SU-DHL-6 (cell line): Measurements from ENCODE around the gene UBE2J2.

Source experiments
- H2AFZ ChIP-seq: fragments of 200-600 bp; sonication (generic); 2 replicates; pipeline ENCODE4 v1.6.1; 2014; ENCODE audit warnings: low read depth, mild to moderate bottlenecking, moderate library complexity, mixed read lengths, antibody characterized with exemption, low read length; ENCODE audit not compliant: severe bottlenecking
- H3F3A ChIP-seq: fragments of 200-600 bp; shearing (Covaris generic); 2 replicates; pipeline ENCODE4 v1.6.0; 2016; ENCODE audit warnings: antibody characterized with exemption, mild to moderate bottlenecking; ENCODE audit not compliant: insufficient read depth
- H3K27ac ChIP-seq: fragments of 200-600 bp; sonication (generic); 2 replicates; pipeline ENCODE4 v1.5.1; 2016; ENCODE audit warnings: low read depth, mild to moderate bottlenecking, low read length, moderate library complexity, mixed read lengths
- H3K27me3 ChIP-seq: fragments of 200-600 bp; sonication (generic), shearing (Covaris generic); 2 replicates; pipeline ENCODE4 v1.6.0; 2014; ENCODE audit warnings: mild to moderate bottlenecking, low read length
- H3K36me3 ChIP-seq: fragments of 200-600 bp; sonication (generic); 2 replicates; pipeline ENCODE4 v1.6.1; 2014; ENCODE audit warnings: mild to moderate bottlenecking, low read length, mixed read lengths
- H3K4me2 ChIP-seq: fragments of 300-600, 200-600 bp; shearing (Covaris generic), sonication (generic); 2 replicates; pipeline ENCODE4 v1.6.0; 2014; ENCODE audit warnings: low read length, low read depth, mild to moderate bottlenecking; ENCODE audit not compliant: poor library complexity, severe bottlenecking
- H3K4me3 ChIP-seq: fragments of 200-600 bp; sonication (generic); 2 replicates; pipeline ENCODE4 v1.5.1; 2014; ENCODE audit warnings: antibody characterized with exemption, low read length, mild to moderate bottlenecking, mixed read lengths; ENCODE audit not compliant: insufficient read depth, poor library complexity, severe bottlenecking
- H3K79me2 ChIP-seq: fragments of 200-600 bp; sonication (generic); 2 replicates; pipeline ENCODE4 v1.6.1; 2014; ENCODE audit warnings: mild to moderate bottlenecking, low read length, moderate library complexity; ENCODE audit not compliant: insufficient read depth
- H3K9ac ChIP-seq: fragments of 200-600 bp; sonication (generic); 2 replicates; pipeline ENCODE4 v1.7.0; 2014; ENCODE audit warnings: mild to moderate bottlenecking, low read length
- H3K9me2 ChIP-seq: fragments of 200-600 bp; sonication (generic); replicated peaks from 2 replicates; pipeline ENCODE4 v1.6.1; 2014; ENCODE audit warnings: low read length; ENCODE audit not compliant: insufficient read depth
- H3K9me3 ChIP-seq: fragments of 200-600 bp; sonication (generic); 2 replicates; pipeline ENCODE4 v1.6.1; 2014; ENCODE audit warnings: low read length, mixed read lengths; ENCODE audit not compliant: insufficient read depth
- H4K20me1 ChIP-seq: fragments of 200-600 bp; sonication (generic); 2 replicates; pipeline ENCODE4 v1.6.1; 2014; ENCODE audit warnings: low read depth, mild to moderate bottlenecking, antibody characterized with exemption, low read length, moderate library complexity, mixed read lengths
- EZH2phosphoT487 ChIP-seq: fragments of 200-600 bp; sonication (generic), shearing (Covaris generic); conservative IDR thresholded peaks from 2 replicates; pipeline ENCODE4 v1.6.1; 2018; ENCODE audit warnings: mild to moderate bottlenecking, antibody characterized with exemption, low read length, moderate library complexity, mixed read lengths
- TF ChIP-seq, protein P1 (sequence below): fragments of 200-600 bp; sonication (generic); IDR thresholded peaks from one replicate; pipeline ENCODE4 v1.5.1; 2017; ENCODE audit warnings: antibody characterized with exemption, mild to moderate bottlenecking, low read length, moderate library complexity; ENCODE audit not compliant: insufficient read depth, poor library complexity, severe bottlenecking

The UBE2J2 gene

DNA sequence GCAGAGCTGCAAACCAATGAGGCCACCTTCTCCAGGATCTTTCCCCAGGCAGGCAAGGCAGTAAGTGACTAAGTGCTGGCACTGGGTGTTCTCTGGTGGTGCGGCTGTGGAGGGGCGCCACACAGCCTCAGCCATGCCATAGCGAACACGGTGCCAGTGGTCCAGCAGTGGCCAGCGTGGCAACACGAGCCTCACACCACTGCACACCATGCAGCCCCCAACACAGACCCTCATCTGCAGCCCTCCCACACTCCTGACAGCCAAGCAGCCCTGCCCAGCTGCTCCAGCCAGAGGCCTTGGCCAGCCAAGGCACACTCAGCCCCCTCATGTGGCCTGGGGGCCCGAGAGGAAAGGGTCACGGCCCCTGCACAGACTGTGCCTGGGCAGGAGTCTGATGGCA is 47.8 kb upstream of the UBE2J2 start:
- peaks cover 55% of the 10 kb centered on the region for H3K79me2 ChIP-seq
- no peaks in the 10 kb centered on the region for H3K9me3 ChIP-seq
- no peaks in the 10 kb centered on the region for H3K27me3 ChIP-seq
- no peak overlapping the region for H2AFZ ChIP-seq
- H3K9me2 ChIP-seq, result no peaks in the 10 kb centered on the region
- no peak overlapping the region for H3K9ac ChIP-seq
- H3F3A ChIP-seq, result peaks cover 15% of the 10 kb centered on the region
- H3K4me3 ChIP-seq, result no peak overlapping the region
- H3K4me2 ChIP-seq, result no peak overlapping the region
- no peak overlapping the region for H3K27ac ChIP-seq
- no peaks in the 10 kb centered on the region; the same call in 1 of the 2 replicates for H4K20me1 ChIP-seq
- H3K36me3 ChIP-seq, result no peaks in the 10 kb centered on the region
- TF ChIP-seq EZH2phosphoT487, result no peak
- TF ChIP-seq, protein P1, sequence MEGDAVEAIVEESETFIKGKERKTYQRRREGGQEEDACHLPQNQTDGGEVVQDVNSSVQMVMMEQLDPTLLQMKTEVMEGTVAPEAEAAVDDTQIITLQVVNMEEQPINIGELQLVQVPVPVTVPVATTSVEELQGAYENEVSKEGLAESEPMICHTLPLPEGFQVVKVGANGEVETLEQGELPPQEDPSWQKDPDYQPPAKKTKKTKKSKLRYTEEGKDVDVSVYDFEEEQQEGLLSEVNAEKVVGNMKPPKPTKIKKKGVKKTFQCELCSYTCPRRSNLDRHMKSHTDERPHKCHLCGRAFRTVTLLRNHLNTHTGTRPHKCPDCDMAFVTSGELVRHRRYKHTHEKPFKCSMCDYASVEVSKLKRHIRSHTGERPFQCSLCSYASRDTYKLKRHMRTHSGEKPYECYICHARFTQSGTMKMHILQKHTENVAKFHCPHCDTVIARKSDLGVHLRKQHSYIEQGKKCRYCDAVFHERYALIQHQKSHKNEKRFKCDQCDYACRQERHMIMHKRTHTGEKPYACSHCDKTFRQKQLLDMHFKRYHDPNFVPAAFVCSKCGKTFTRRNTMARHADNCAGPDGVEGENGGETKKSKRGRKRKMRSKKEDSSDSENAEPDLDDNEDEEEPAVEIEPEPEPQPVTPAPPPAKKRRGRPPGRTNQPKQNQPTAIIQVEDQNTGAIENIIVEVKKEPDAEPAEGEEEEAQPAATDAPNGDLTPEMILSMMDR, result no peak

DNA sequence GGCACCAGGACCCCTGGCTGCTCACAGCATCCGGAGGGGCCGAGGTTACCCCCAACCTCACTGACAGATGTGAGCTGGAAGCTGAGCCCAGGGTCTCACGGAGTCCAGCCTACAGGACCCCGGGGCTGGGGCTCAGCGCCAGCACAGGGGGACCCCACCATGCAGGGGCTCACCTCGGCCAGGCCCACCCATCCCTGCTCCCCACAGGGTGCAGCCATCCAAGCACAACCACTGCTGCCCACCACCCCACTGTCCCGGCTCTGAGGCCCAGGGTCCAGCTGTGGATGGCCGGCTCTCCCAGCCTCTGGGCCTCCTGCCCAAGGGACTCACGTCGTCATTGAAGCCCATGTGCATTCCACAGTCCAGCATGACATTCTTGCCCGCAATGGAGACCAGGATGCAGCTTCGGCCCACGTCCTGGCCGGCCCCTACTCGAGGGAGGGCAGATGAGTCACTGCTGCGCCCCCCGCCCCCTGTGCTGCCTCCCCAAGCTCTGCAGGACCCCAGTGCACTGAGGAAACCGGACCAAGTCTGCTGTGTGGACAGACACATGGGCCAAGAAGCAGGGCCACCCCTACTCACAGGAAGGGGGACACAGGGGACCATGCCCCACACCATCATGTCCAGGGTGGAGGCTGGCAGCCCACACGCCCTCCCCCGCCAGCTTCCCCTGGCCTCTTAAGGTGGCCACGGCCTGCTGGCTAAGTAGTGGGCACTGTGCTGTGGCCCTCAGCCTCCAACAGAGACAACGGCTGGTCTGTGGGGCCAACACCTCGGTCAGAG is 47.2 kb upstream of the UBE2J2 start:
- Histone ChIP-seq H2AFZ (no peak overlapping the region), H3K36me3 (no peaks in the 10 kb centered on the region), H3K9me2 (no peaks in the 10 kb centered on the region), H3F3A (peaks cover 21% of the 10 kb centered on the region), H3K79me2 (peaks cover 55% of the 10 kb centered on the region), H4K20me1 (no peaks in the 10 kb centered on the region; the same call in 1 of the 2 replicates), H3K4me2 (no peak overlapping the region), H3K4me3 (no peak overlapping the region), H3K27me3 (no peaks in the 10 kb centered on the region), H3K27ac (no peak overlapping the region), H3K9ac (no peak overlapping the region), H3K9me3 (no peaks in the 10 kb centered on the region)
- TF ChIP-seq, protein P1, result no peak
- TF ChIP-seq EZH2phosphoT487, result no peak

DNA sequence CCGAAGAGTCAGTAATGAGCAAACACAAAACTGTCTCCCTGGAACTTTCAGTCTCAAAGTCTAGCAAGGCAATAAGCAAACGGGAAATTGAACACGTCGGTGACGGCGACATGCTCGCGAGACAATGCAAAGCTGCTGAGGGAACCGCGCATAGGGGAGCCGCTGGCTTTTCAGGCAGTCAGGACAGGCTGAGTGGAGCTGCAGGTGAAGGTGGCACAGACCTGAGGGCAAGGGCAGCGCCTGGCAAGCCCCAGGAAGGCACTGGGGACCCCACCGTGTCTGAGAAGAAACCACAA is 45.9 kb upstream of the UBE2J2 start:
- Histone ChIP-seq H3K4me3 (no peak overlapping the region), H4K20me1 (no peaks in the 10 kb centered on the region; the same call in 1 of the 2 replicates), H3K36me3 (no peaks in the 10 kb centered on the region), H3K79me2 (peaks cover 46% of the 10 kb centered on the region), H3K4me2 (no peak overlapping the region), H2AFZ (no peak overlapping the region), H3K27me3 (no peaks in the 10 kb centered on the region), H3K27ac (no peak overlapping the region), H3K9ac (no peak overlapping the region), H3F3A (peaks cover 22% of the 10 kb centered on the region), H3K9me3 (no peaks in the 10 kb centered on the region), H3K9me2 (no peaks in the 10 kb centered on the region)
- TF ChIP-seq EZH2phosphoT487, result no peak
- TF ChIP-seq, protein P1, result no peak
